Endothelial cell of umbilical vein (primary cell): ENCODE data around the gene CETP. TPM values are rescaled to one million over a fixed set of nuclear protein-coding genes. Genes with fewer than 3 reads are reported as not detected.
A peak's percentile ranks its signal among the peaks of the same experiment; 100 is the strongest.

Source experiments
- Bru-seq: library from RNA; stranded (reverse); fragments of 400-500 nt; gene quantifications from one replicate; lab custom pipeline; 2021; lab: Mats Ljungman, UMichigan
- BruChase-seq, 2 experiments: library from RNA; stranded (reverse); fragments of 400-500 nt; gene quantifications; one replicate each; lab custom pipeline; 2021; lab: Mats Ljungman, UMichigan
- BruUV-seq: library from RNA; stranded (reverse); fragments of 400-500 nt; replicated peaks from 2 replicates; lab custom pipeline; 2021; lab: Mats Ljungman, UMichigan
- CTCF ChIA-PET: fragments of 300-600, 350-600 bp; sonication (Branson Sonifier 250); formaldehyde crosslinking; loops from one replicate; lab custom pipeline; 2021; ENCODE audit warnings: antibody characterized with exemption, inconsistent platforms; lab: Charles Lee
- POLR2A ChIA-PET: fragments of 300-600, 350-600 bp; sonication (Branson Sonifier 250); formaldehyde crosslinking; loops from one replicate; lab custom pipeline; 2021; ENCODE audit warnings: antibody characterized with exemption, inconsistent platforms; lab: Charles Lee
- DNase-seq: peaks from one replicate; pipeline ENCODE4 v3.0.0-alpha.2; 2011; ENCODE audit warnings: low read depth, low spot score
- FAIRE-seq: peaks from 2 replicates; lab custom pipeline; 2011; peaks lifted over from hg19 to GRCh38; lab: Jason Lieb, UNC
- H2AFZ ChIP-seq: 2 replicates; pipeline ENCODE4 v1.6.0; 2012; ENCODE audit warnings: low read depth, low read length, control low read depth, inconsistent platforms
- H3K27ac ChIP-seq: 2 replicates; pipeline ENCODE4 v1.5.1; 2011; ENCODE audit warnings: low read depth, mild to moderate bottlenecking, control low read depth, low read length, moderate library complexity; ENCODE audit not compliant: insufficient read depth
- H3K27me3 ChIP-seq, 2 experiments: 2 replicates each; pipeline versions ENCODE4 v1.6.0 to v1.6.1; 2011; ENCODE audit warnings: low read length in 2 of 2, mixed read lengths in 1 of 2; ENCODE audit not compliant: control insufficient read depth in 2 of 2, insufficient read depth in 2 of 2
- H3K36me3 ChIP-seq, 2 experiments: 2 replicates in 1 of 2; 3 replicates in 1 of 2; pipeline ENCODE4 v1.5.1; 2011; ENCODE audit warnings: low read length in 2 of 2, mild to moderate bottlenecking in 1 of 2, moderate library complexity in 1 of 2; ENCODE audit not compliant: control insufficient read depth in 2 of 2, insufficient read depth in 2 of 2; ENCODE audit errors: extremely low read depth in 1 of 2
- H3K4me1 ChIP-seq: 3 replicates; pipeline ENCODE4 v1.5.1; 2011; ENCODE audit warnings: mild to moderate bottlenecking, low read length; ENCODE audit not compliant: control insufficient read depth, insufficient read depth; ENCODE audit errors: extremely low read depth
- H3K4me2 ChIP-seq: 2 replicates; pipeline ENCODE4 v1.6.1; 2011; ENCODE audit warnings: low read length, control low read depth, mixed read lengths; ENCODE audit not compliant: insufficient read depth
- H3K4me3 ChIP-seq, 3 experiments: fragments of 200-600 bp in 1 of 3; sonication (generic), shearing (Covaris generic) in 1 of 3; replicated peaks in 1 of 3; 2 replicates each; pipeline ENCODE4 v1.5.1; 2011 to 2016; ENCODE audit warnings: control low read depth in 3 of 3, low read length in 3 of 3, mild to moderate bottlenecking in 2 of 3, inconsistent platforms in 1 of 3, low read depth in 1 of 3, moderate library complexity in 1 of 3; ENCODE audit not compliant: insufficient read depth in 1 of 3
- H3K79me2 ChIP-seq: 2 replicates; pipeline ENCODE4 v1.6.0; 2012; ENCODE audit warnings: low read length, inconsistent platforms; ENCODE audit not compliant: control insufficient read depth, insufficient read depth
- H3K9ac ChIP-seq: replicated peaks from 2 replicates; pipeline ENCODE3; 2011; ENCODE audit warnings: low read length, control low read depth; ENCODE audit not compliant: insufficient read depth; ENCODE audit errors: extremely low read depth
- H3K9me1 ChIP-seq: replicated peaks from 3 replicates; pipeline ENCODE4 v1.6.0; 2011; ENCODE audit warnings: mild to moderate bottlenecking, low read length; ENCODE audit not compliant: control insufficient read depth, insufficient read depth; ENCODE audit errors: extremely low read depth
- H3K9me3 ChIP-seq: replicated peaks from 2 replicates; pipeline ENCODE4 v1.5.1; 2012; ENCODE audit warnings: low read length, inconsistent platforms; ENCODE audit not compliant: control insufficient read depth, insufficient read depth
- H4K20me1 ChIP-seq: replicated peaks from 2 replicates; pipeline ENCODE3; 2011; ENCODE audit warnings: mild to moderate bottlenecking, low read length; ENCODE audit not compliant: control insufficient read depth, insufficient read depth; ENCODE audit errors: extremely low read depth
- CTCF ChIP-seq, 2 donors: IDR thresholded peaks; 1 replicate in 1 of 2; 2 replicates in 1 of 2; pipeline ENCODE4 v1.5.1; 2011; ENCODE audit warnings: low read length in 2 of 2, mild to moderate bottlenecking in 2 of 2, moderate library complexity in 2 of 2, control low read depth in 1 of 2, inconsistent platforms in 1 of 2, low read depth in 1 of 2; ENCODE audit not compliant: insufficient read depth in 1 of 2; ENCODE audit errors: extremely low read depth in 1 of 2
- EZH2 ChIP-seq: IDR thresholded peaks from 2 replicates; pipeline ENCODE4 v1.6.1; 2012; ENCODE audit warnings: borderline replicate concordance, low read depth, mild to moderate bottlenecking, moderate library complexity, low read length, inconsistent platforms; ENCODE audit not compliant: severe bottlenecking
- FOS ChIP-seq: IDR thresholded peaks from 2 replicates; pipeline ENCODE4 v1.6.1; 2011; ENCODE audit warnings: mild to moderate bottlenecking, low read length, moderate library complexity, borderline replicate concordance; ENCODE audit not compliant: insufficient read depth
- GATA2 ChIP-seq: IDR thresholded peaks from 2 replicates; pipeline ENCODE4 v1.7.0; 2011; ENCODE audit warnings: low read depth, mild to moderate bottlenecking, moderate library complexity, mixed read lengths, low read length; ENCODE audit not compliant: insufficient read length, insufficient read depth
- JUN ChIP-seq: IDR thresholded peaks from 2 replicates; pipeline ENCODE4 v1.6.1; 2011; ENCODE audit warnings: borderline replicate concordance, low read depth; ENCODE audit not compliant: insufficient read length, insufficient read depth
- MAX ChIP-seq: IDR thresholded peaks from 2 replicates; pipeline ENCODE4 v1.6.1; 2011; ENCODE audit not compliant: insufficient read depth, insufficient read length
- MYC ChIP-seq: IDR thresholded peaks from one replicate; pipeline ENCODE4 v1.6.1; 2011; ENCODE audit warnings: mild to moderate bottlenecking, low read depth, low read length
- POLR2A ChIP-seq: IDR thresholded peaks from 2 replicates; pipeline ENCODE4 v1.6.1; 2012; ENCODE audit warnings: low read depth, mild to moderate bottlenecking, control low read depth, low read length
- POLR2AphosphoS5 ChIP-seq: IDR thresholded peaks from 2 replicates; pipeline ENCODE4 v1.6.1; 2012; ENCODE audit warnings: low read depth, mild to moderate bottlenecking, control low read depth, low read length, moderate library complexity; ENCODE audit not compliant: insufficient read depth
- dilution Hi-C: fragments of 300-500 bp; cut with MboI; formaldehyde crosslinking; loops from one replicate; pipeline ENCODE4 v1.15.0; 2019; ENCODE audit warnings: low sequenced_read_pairs; ENCODE audit not compliant: extremely low pct_ligation_motif_present
- intact Hi-C: fragments of 100-400 bp; cut with micrococcal nuclease; formaldehyde crosslinking; loops from one replicate; pipeline ENCODE4 v1.10.0; 2022
- long read RNA-seq: library from polyadenylated mRNA; stranded (forward); transcript quantifications from one replicate; pipeline ENCODE4 v2.0.0, GENCODE V29; 2021
- polyA minus RNA-seq, 3 experiments: library from RNA; depleted of rRNA, polyadenylated mRNA; stranded (reverse); fragments of >200 nt; gene quantifications; 1 replicate in 1 of 3; 2 replicates in 2 of 3; pipeline ENCODE4 v1.2.3, GENCODE V29; 2011
- polyA plus RNA-seq, 4 experiments: library from polyadenylated mRNA; depleted of rRNA in 3 of 4; stranded (reverse) in 3 of 4; unstranded in 1 of 4; fragments of >200 nt; gene quantifications; 2 replicates each; pipeline versions ENCODE4 v1.2.1 to v1.2.3, GENCODE V29; 2011 to 2012; ENCODE audit warnings: missing spikeins in 1 of 4
- total RNA-seq: library from RNA; stranded (reverse); gene quantifications from 2 replicates; pipeline ENCODE4 v1.2.3, GENCODE V29; 2021

CETP gene
- total RNA-seq (2.8 and 3.3 TPM in 2 replicates), polyA plus RNA-seq (1.9 and 2.2 TPM in 2 replicates), polyA minus RNA-seq (1.1 and 2.3 TPM in 2 replicates), Bru-seq, nascent RNA (percentile 26 among the genes with signal in this experiment), BruChase-seq, experiment 1, labeled RNA remaining after a 6-hour chase (percentile 22 among the genes with signal in this experiment), BruChase-seq, experiment 2, labeled RNA remaining after a 2-hour chase (percentile 28 among the genes with signal in this experiment)
- polyA plus RNA-seq (2011; cell fraction: cytosol; rRNA removed): 1.8 and 2.2 TPM in 2 replicates
- 1.6 and 1.9 TPM in 2 replicates for polyA plus RNA-seq (2011; cell fraction: nucleus; rRNA removed)
- 0.30 and 0.75 TPM in 2 replicates for polyA plus RNA-seq (2012)
- polyA minus RNA-seq (2011; cell fraction: cytosol; rRNA and poly(A)+ RNA removed): not detected
- 0.24 and 0.38 TPM in 2 replicates for polyA minus RNA-seq (2011; cell fraction: nucleus; rRNA and poly(A)+ RNA removed)
- long read RNA-seq, partial matches to known transcripts: 5 of 13 reads
- long read RNA-seq, other reads (novel, unspliced or antisense): 3 of 13 reads

- BruUV-seq: no TSS peak
- FAIRE-seq (no peak), DNase-seq (no peak)
- Histone ChIP-seq H3K27ac (no peak within 1 kb of the TSS), H3K9me1 (no peaks in the 10 kb centered on the region), H2AFZ (peak within 1 kb of the TSS; percentile 49), H3K36me3 (no peaks in the 10 kb centered on the region), H3K4me1 (peaks cover 18% of the 10 kb centered on the region), H3K27me3 (no peaks in the 10 kb centered on the region), H3K9me3 (no peaks in the 10 kb centered on the region), H3K9ac (no peak within 1 kb of the TSS), H3K79me2 (no peaks in the 10 kb centered on the region), H3K4me2 (no peak within 1 kb of the TSS), H3K4me3 (no peak within 1 kb of the TSS), H4K20me1 (no peaks in the 10 kb centered on the region)
- intact Hi-C loops: no loop called here
- TF ChIP-seq MYC (no peak), JUN (no peak), MAX (no peak), GATA2 (no peak), EZH2 (no peak), POLR2AphosphoS5 (no peak), FOS (no peak), POLR2A (no peak), CTCF (IDR thresholded peaks at IDR 0.05; ENCODE audit: extremely low read depth in 1 of 2, insufficient read depth in 1 of 2, low read depth in 1 of 2, low read length in 2 of 2) (no peak)
- POLR2A ChIA-PET: no interaction called here
- CTCF ChIA-PET: interaction anchor here (1.0 to 9.3 kb wide), 4 partner anchors 10 to 84 kb away, joined by 3 to 140 read pairs (median 5); no protein-coding TSS in a partner anchor
- dilution Hi-C loops: no loop called here
Observed at GRCh38 chr16:56961851-56962281, at the start of gene CETP. Gene CETP (plus strand): TSS chr16:56961950. CDS start chr16:56961980, 30 bp downstream.
